ENCODE measurements around the gene ITGB4.

ITGB4 gene

GRCh38 chr17:75731716-75732498 lies 10.6 kb downstream of the ITGB4 start:
- DNase-seq (ENCODE audit: low read depth) = no peak

DNA sequence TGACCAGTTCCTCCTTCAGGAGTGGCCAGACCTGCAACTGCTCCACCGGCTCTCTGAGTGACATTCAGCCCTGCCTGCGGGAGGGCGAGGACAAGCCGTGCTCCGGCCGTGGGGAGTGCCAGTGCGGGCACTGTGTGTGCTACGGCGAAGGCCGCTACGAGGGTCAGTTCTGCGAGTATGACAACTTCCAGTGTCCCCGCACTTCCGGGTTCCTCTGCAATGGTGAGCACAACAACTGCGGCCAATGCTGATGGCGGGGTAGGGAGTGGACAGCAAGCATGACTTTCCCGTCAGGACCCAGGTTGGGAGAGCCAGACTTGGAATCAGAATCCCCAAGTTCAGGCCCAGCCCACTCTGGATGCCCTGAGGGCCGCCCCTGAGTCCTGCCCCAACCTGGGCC lies 12.2 kb downstream of the ITGB4 start:
- DNase-seq (ENCODE audit: low read depth) = no peak

GRCh38 chr17:75734674-75735294 lies 13.5 kb downstream of the ITGB4 start:
- DNase-seq (ENCODE audit: low read depth) = no peak

DNA sequence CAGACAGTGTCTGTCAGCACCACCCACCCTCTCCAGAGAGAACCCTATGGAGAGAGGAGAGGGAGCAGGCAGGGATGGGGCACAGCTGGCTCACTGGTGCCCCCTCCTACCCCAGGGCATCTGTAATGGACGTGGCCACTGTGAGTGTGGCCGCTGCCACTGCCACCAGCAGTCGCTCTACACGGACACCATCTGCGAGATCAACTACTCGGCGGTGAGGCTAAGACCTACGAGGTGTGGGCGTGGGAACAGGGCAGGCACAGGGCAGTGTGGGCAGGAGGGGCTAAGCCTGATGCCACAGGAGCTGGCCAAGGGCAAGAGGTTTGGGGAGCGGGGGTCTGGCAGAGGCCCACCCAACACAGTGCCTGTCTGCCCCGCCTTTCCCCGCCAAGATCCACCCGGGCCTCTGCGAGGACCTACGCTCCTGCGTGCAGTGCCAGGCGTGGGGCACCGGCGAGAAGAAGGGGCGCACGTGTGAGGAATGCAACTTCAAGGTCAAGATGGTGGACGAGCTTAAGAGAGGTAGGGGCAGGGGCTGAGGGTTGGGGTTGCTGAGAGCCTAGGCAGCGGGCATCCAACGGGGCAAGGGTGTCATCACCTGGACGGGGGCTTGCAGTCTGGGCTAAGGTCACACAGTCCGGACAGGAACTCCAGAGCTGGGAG lies 15.0 kb downstream of the ITGB4 start:
- DNase-seq (ENCODE audit: low read depth) = no peak

GRCh38 chr17:75737133-75737962 lies 16.1 kb downstream of the ITGB4 start:
- DNase-seq (ENCODE audit: low read depth) = no peak

GRCh38 chr17:75738218-75738802 lies 17.1 kb downstream of the ITGB4 start:
- no peak for DNase-seq (ENCODE audit: low read depth)

DNA sequence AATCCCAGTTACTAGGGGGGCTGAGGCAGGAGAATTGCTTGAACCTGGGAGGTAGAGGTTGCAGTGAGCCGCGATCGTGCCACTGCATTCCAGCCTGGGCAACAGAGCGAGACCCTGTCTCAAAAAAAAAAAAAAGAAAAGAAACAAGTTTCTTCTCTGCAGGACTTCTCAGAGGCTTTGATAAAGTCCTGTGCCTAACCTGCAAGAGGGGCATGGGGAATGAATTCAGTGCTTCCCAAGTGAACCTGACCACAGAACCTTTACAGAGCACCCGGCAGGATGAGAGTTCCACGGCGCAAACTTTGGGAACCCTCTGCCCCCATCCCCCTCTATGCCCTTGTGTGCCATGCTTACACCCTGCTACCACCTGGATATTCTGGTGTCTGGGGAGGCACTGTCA lies 17.9 kb downstream of the ITGB4 start:
- DNase-seq (ENCODE audit: low read depth) = no peak

- no peak for DNase-seq (ENCODE audit: low read depth)
Measured at GRCh38 chr17:75739801-75740200, 18.5 kb downstream of the ITGB4 start.

DNA sequence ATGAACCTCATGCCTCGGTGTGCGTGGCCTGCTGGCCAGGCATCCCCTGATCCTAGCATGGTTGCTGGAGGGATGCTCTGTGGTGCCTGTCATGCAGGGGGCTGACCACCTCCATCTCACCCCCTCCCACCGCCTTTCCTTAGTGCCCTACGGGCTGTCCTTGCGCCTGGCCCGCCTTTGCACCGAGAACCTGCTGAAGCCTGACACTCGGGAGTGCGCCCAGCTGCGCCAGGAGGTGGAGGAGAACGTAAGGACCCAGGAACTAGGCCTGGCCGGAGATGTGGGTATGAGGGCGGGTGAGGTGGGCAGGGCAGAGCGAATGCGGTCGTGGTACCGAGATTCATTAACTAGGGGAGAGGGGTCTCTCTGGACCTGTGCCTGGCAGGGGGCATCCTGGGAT lies 19.0 kb downstream of the ITGB4 start:
- DNase-seq (ENCODE audit: low read depth) = no peak

GRCh38 chr17:75740631-75741077 lies 19.4 kb downstream of the ITGB4 start:
- DNase-seq (ENCODE audit: low read depth) = no peak

DNA sequence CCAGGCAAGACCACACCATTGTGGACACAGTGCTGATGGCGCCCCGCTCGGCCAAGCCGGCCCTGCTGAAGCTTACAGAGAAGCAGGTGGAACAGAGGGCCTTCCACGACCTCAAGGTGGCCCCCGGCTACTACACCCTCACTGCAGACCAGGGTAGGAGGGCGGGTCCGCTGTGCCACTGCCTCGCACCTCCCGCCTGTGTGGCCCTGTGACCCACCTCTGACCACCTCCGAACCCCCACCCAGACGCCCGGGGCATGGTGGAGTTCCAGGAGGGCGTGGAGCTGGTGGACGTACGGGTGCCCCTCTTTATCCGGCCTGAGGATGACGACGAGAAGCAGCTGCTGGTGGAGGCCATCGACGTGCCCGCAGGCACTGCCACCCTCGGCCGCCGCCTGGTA lies 21.1 kb downstream of the ITGB4 start:
- DNase-seq (ENCODE audit: low read depth) = no peak

GRCh38 chr17:75743625-75744206 lies 22.5 kb downstream of the ITGB4 start:
- no peak for DNase-seq (ENCODE audit: low read depth)

DNA sequence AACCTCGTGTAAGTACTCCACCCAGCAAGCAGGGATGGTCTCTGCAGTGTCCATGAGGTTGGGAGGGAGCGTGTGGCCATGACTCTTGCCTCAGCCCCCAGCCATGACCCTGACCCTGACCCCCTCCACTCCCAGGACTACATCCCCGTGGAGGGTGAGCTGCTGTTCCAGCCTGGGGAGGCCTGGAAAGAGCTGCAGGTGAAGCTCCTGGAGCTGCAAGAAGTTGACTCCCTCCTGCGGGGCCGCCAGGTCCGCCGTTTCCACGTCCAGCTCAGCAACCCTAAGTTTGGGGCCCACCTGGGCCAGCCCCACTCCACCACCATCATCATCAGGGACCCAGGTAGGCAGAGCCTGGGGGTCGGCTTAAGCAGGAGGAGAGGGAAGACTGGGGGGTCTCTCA lies 27.4 kb downstream of the ITGB4 start:
- DNase-seq (ENCODE audit: low read depth) = no peak

DNA sequence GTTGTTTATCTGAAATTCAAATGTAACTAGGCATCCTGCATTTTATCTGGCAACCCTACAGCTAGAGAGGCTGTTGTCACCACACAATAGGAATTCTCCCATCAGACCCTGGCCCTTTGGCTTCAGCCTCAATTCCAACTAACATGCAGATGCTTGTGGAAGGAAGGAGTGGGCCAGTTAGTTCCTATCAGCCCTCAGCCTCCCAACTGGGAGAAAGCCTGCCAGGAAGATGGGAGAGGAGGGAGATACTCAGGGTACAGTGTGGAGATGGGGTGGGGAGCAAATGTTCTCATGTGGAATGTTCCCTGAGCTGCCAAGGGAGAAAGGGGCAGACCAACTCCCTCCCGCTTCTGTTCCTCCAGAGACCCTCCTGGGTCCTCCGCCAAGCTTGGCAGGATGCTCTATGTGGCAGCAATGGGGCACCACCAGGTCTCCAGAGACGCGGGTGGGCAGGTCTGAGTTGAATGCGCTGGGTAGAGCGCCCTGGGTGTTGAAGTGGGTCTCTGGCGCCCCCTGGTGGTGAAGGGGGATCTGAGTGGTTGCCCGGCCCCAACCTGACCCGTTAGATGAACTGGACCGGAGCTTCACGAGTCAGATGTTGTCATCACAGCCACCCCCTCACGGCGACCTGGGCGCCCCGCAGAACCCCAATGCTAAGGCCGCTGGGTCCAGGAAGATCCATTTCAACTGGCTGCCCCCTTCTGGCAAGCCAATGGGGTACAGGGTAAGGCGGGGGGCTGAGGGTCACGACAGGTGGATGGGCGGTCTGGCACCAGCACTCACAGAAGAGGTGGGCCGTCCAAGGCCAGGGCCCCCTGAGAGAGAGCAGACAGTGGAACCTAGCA lies 28.5 kb downstream of the ITGB4 start:
- peak; percentile 82 for DNase-seq (ENCODE audit: low read depth)

DNA sequence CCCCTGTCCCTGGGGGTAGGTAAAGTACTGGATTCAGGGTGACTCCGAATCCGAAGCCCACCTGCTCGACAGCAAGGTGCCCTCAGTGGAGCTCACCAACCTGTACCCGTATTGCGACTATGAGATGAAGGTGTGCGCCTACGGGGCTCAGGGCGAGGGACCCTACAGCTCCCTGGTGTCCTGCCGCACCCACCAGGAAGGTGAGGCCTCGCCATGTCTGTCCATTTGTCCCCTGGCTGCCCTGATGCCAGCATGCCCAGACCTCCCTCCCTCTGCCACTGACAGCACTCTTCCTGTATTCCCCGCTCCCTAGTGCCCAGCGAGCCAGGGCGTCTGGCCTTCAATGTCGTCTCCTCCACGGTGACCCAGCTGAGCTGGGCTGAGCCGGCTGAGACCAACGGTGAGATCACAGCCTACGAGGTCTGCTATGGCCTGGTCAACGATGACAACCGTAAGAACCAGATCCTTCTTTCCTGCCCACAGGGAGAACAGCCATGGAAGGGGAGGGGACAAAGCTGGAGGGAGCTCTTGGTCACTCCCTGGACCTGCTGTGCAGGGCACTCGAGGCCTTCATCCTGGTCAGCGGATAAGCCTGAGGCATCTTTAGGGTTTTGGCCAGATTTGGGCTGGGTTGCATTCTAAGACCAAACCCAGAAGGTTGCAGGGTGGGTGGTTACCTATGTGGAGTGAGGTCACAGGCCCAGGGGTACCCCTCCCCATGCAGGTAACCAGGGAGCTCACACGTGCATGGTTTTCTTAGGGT lies 29.6 kb downstream of the ITGB4 start:
- no peak for DNase-seq (ENCODE audit: low read depth)

- no peak for DNase-seq (ENCODE audit: low read depth)
Measured at GRCh38 chr17:75751676-75752404, 30.6 kb downstream of the ITGB4 start.

GRCh38 chr17:75752405-75752709 lies 31.1 kb downstream of the ITGB4 start:
- DNase-seq (ENCODE audit: low read depth) = no peak

DNA sequence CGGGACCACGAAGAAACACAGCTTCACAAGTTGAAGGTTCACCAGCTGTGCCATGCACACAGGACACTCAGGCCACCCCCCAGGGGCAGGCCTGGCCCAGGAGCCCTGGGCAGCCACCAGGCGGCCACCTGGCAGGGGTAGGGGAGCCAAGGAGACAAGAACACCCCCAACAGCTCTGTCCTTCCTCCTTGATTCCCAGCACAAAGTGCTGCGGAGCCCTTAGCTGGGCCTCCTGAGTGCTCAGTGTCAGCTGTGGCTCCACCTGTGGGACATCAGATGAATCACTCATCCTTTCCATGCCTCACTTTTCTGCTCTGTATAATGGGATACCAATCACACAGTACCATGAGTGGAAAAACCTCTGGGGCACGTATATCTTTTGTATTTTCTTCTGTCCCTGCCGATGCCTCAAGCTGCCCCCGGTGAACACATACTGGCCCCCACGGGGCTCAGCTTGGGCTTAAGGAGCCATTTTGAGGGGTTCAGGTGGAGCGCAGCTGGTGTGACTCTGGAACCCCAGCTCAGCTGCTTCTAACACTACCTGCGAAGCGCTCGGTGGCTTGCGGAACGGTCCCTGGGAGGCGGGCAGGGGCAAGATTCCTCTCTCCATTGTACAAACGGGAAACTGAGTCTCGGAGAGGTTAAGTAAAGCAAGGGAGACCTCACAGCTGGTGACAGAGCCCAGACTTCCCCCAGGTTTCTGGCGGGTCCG lies 31.7 kb downstream of the ITGB4 start:
- no peak for DNase-seq (ENCODE audit: low read depth)
